Measurements from ENCODE around the gene CDH23.

CDH23 gene

DNA sequence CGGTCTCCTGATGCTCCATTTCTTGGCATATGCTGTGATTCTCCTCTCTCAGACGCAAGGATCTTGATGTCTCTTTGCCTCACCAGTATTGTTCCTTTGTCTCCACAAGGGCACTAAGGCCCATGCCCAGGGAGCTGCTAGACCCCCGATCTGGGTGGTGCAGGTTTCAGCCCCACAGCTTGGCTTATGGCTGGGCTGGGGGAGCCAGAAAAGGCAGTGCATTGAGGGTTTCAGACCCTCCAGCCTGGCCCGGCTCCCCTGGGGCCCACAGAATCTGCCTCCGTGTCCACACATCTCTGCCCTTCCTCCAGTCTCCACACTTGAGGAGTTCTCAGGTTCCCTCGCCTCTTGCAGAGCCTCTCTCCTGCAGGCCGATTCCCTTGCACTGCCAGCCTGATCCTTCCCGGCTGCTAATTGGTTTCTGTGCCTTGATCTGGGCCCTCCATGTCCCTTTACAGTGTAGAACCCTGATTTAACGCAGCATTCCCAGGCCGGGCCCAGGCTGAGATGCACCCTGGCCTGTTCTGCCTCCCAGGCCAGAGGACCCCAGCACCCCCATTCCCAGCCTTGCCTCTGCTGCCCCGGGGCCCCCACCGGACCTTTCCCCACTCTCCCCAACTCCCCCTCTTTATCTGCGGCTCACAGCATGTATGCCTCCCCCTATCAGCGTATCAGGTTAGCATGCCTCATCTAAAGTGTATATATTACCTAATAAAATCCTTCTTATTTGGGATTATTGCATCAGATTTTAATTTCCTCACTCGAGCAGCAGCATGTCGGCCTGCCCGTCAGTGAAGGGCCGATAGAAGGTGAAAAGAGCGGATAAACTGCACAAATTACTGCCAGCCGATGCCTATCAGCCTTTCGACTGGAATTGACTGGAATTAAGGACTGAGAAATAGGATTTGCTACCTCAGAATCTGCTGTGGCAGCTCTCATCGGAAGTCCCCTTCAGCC lies 177.1 kb downstream of the CDH23 start:
- TF ChIP-seq GATA2 (IDR thresholded peaks at IDR 0.05; ENCODE audit: low read depth, low read length), result no peak
- TF ChIP-seq GATA3 (IDR thresholded peaks at IDR 0.05; ENCODE audit: low read depth, low read length), result no peak

DNA sequence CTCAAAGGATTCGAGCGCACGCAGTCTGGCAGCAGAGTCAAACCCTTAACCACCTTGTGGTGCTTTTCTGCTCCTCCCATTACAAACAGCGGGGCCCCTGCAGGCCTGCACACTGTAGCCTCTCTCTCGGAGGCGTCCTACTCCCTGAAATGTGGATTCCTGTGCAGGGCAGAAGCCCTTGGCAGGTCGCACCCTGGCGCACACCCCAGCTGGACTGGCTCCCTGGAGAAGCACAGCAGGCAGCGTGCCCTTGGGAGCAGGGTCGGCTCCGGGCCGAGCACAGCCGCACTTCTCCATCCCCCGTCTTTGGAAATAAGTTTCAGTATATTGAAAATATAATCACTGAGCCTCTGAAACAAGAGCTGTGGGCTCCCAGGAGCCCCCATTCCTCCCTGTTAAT lies 178.7 kb downstream of the CDH23 start:
- no peak for TF ChIP-seq GATA2 (IDR thresholded peaks at IDR 0.05; ENCODE audit: low read depth, low read length)
- no peak for TF ChIP-seq GATA3 (IDR thresholded peaks at IDR 0.05; ENCODE audit: low read depth, low read length)

DNA sequence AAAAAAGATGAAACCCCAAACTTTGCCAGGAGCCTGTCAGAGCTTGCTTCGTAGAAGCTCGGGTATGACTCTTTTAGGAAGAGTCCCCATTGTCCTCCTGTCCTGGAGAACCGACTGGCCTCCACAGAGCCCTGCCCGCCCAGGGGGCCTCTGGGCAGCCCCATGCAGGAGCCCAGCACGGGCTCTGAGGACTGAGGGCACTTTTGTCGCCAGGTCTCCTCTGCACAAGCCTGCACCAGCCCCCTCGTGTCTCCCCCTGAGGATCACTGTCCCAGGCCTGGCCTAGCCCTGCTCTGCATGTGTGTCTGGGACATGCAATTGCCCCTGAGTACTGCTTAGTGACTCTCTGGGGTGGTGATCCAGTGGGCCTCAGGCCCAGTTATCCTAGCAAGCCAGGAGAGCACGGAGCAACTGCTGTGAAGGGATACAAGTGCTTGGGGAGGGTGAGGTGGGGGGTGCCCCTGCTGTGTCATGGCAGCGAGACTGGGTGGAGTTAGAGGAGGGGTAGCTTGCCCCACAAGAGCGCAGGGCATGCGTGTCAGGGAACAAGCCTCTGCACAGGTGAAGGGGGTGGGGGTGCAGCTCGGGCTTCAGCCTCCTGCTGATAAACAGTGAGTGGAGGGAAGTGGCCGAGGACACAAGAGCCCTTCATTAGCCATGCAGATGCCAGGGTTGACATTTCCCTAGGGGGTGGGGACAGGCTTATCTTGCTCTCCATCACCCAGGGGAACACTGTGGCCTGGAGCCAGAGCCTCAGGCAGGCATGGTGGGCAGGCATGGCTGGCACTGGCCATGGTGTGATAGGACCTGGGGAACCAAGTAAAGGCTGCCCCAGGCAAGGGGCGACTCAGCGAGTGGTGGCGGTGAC lies 179.4 kb downstream of the CDH23 start:
- TF ChIP-seq GATA3 (IDR thresholded peaks at IDR 0.05; ENCODE audit: low read depth, low read length), result no peak
- TF ChIP-seq GATA2 (IDR thresholded peaks at IDR 0.05; ENCODE audit: low read depth, low read length), result peak; percentile 82

DNA sequence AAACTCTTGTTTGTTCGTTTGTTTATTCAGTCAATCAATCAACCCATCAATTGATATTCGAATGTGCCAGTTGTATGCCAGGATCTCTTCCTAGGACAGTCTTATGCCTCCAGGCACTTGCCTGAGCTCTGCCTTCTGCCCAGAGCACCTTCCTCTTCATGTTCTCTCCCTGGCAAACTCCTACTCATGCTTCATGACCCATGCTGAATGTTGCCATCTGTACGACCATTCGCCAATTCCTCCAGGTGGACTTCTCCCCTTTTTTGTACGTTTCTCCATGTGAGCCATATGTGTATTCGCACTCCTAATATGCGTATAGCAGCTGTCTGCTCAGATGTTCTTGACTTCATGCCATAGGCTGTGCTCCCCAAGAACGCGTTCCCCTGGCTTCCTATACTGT lies 180.1 kb downstream of the CDH23 start:
- no peak for TF ChIP-seq GATA3 (IDR thresholded peaks at IDR 0.05; ENCODE audit: low read depth, low read length)
- no peak for TF ChIP-seq GATA2 (IDR thresholded peaks at IDR 0.05; ENCODE audit: low read depth, low read length)

DNA sequence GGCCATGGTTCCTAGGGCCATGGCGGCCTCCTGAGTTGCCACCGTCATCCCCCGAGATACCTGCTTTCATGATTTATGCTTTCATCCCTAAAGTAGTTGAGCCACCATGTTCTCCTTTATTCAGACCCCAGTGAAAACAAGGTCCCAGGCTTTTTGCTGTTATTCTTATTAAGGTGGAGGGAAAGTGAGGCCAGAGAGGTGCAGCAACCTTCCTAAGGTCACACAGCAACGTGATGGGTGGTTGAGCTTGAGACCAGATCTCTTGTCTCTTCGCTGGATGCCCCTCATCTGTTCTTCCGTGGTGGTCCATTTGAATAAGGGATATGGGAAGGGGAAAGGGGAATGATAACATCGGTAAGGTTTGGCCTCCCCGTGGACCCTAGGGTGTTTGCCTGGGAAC lies 180.6 kb downstream of the CDH23 start:
- TF ChIP-seq GATA3 (IDR thresholded peaks at IDR 0.05; ENCODE audit: low read depth, low read length) (no peak), GATA2 (IDR thresholded peaks at IDR 0.05; ENCODE audit: low read depth, low read length) (no peak)

DNA sequence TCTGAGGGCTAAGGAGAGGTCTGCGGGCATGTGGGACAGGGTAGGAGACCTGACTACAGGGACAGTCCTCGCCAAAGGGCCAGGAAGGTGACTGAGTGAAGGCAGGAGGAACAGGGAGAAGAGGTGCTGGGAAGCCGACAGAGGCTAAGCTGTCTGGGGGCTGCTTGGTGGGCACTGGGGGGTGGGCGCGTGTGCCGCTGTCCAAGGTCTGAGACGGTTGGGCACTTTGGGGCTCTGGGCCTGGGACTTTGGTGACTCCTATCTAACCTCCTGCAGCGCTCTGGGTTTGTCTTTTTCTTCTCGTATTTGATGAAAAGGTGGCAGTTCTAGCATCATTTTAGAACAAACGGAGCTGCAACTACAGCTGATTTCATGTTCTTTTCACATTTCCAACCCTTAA lies 181.3 kb downstream of the CDH23 start:
- TF ChIP-seq GATA3 (IDR thresholded peaks at IDR 0.05; ENCODE audit: low read depth, low read length), result no peak
- no peak for TF ChIP-seq GATA2 (IDR thresholded peaks at IDR 0.05; ENCODE audit: low read depth, low read length)

DNA sequence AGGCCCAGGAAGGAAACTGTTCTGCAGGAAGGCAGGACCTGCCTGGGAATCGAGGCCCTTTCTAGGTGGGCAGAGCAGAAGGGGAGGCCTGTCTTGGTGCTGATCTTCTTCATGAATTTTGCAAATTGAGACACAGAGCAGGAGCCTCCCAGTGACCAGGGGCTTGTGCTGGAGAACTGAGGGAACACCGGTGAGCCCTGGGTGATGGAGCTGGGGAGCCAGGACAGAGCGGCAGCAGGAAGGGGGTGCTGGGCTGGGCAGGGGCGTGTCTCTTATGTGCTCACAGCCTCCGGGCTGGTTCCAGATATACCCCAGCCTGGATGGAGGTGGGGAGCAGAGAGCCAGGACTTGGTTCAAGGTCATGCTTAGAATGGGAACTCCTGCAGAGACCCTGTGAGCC lies 182.9 kb downstream of the CDH23 start:
- TF ChIP-seq GATA3 (IDR thresholded peaks at IDR 0.05; ENCODE audit: low read depth, low read length), result no peak
- no peak for TF ChIP-seq GATA2 (IDR thresholded peaks at IDR 0.05; ENCODE audit: low read depth, low read length)

DNA sequence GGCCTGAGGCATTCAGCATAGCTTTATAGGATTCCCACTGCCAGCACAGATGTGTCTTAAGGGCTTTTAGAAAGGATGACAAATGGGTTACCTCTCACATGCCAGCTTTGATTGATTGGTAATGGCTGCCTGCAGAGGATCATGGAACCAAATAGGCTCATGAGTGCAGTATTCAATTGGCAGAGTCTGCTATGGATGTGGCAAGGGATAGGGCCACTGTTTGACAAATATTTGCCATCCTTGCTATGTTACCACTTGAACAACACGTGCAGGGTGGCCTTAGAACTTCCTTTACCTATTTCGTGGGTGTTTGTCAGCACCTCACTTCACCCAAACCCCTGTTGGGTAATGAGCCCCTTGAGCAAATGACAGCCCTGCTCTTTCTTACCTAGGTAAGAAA lies 183.7 kb downstream of the CDH23 start:
- no peak for TF ChIP-seq GATA3 (IDR thresholded peaks at IDR 0.05; ENCODE audit: low read depth, low read length)
- no peak for TF ChIP-seq GATA2 (IDR thresholded peaks at IDR 0.05; ENCODE audit: low read depth, low read length)

DNA sequence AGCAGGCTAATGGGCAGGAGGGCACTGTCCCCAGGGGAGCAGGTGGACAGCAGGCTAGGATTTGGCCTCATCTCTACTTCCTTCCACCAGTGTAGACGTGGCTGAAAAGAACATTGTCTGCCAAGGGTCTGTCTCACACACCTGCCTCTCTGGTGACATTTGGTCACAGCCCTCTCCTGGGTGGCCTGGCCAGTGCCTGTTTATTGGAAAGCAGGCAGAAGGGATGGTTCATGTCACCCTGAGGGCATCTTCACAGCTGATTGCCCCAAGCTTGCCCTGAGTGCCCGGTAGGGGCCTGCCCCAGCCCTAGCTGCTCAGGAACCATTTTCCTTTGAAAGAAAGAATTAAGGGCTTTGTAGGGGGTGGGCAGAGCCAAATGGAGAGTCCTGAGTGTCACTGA lies 184.2 kb downstream of the CDH23 start:
- TF ChIP-seq GATA3 (IDR thresholded peaks at IDR 0.05; ENCODE audit: low read depth, low read length) (no peak), GATA2 (IDR thresholded peaks at IDR 0.05; ENCODE audit: low read depth, low read length) (no peak)

DNA sequence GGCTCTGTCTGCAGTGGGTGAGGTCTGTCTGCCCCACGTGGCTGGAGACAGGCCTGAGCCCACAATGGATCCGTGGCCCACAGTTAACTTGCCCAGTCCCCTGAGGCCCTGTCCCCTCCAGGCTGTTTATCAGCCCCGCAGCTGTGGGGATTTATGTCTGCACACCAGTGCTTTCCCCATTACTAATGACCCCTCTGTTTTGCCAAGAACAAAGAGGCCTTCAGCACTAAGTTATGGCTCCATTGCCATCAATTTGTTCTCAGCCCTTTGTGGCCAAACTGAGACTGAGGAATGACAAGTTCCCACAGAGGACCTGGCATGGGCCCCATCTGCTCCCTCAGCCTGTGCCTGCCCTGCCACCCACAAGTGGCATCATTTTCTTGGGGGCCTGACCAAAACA lies 184.7 kb downstream of the CDH23 start:
- no peak for TF ChIP-seq GATA2 (IDR thresholded peaks at IDR 0.05; ENCODE audit: low read depth, low read length)
- no peak for TF ChIP-seq GATA3 (IDR thresholded peaks at IDR 0.05; ENCODE audit: low read depth, low read length)

DNA sequence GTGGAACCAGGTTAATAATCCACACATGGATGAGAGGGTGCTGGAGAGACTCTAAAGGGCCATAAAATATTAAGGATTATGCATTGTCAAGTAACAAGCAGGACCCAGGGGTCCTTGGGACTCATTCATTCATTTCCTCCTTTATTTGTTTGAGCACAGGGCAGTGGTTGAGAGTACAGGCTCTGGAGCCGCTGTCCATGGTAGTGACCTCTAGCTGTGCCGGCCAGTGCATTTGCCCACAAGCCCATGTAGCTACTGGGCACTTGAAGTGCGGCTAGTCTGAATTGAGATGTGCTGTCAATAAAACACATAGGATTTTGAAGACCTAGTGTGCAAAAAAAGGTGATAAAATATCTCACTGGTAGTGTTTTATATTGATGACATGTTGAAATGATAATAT lies 185.3 kb downstream of the CDH23 start:
- TF ChIP-seq GATA3 (IDR thresholded peaks at IDR 0.05; ENCODE audit: low read depth, low read length), result no peak
- TF ChIP-seq GATA2 (IDR thresholded peaks at IDR 0.05; ENCODE audit: low read depth, low read length), result no peak

DNA sequence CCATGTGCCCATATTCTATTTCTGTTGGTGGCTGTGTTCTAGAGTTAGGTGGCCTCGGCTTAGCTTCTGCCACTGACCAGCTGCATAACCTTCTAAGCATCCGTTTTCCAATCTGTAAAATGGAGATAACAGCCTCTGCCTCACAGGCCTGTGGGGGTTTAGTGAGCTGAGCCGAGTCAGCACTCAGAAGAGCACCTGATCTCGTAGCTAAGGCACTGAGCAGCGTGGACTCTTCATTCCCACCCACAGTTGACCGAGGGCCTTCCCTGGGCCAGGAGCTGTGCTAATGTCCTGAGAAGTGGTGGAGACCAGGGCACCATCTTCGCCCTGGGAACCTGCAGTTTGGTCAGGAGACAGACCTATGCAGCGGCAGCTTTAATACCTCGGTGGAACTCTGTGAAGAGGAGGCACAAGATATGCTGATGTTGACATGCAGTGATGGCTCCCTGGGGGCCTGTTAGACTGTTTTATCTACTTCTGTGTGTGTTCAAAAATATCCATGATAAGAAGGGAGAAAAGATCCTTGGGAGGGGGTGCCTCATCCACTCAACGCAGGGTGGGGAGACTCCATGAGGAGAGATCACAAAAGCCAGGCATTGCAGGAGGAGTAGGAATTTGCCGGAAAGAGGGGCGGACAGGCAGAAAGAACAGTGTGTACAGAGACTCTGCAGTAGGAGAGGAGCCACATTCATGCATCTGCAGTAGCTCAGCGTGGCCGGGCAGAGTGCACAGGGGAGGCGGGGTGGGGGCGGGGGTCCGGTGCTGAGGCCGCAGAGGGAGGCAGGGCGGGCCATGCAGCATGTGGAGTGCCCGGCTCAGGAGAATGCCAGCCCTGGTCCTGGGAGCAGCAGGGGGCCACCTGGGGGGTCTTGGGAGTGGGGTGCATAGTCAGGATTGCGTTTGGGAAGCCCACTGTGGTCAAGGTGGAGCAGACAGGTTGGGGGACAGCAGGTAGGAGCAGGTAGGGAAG lies 186.1 kb downstream of the CDH23 start:
- TF ChIP-seq GATA3 (IDR thresholded peaks at IDR 0.05; ENCODE audit: low read depth, low read length) (no peak), GATA2 (IDR thresholded peaks at IDR 0.05; ENCODE audit: low read depth, low read length) (no peak)

DNA sequence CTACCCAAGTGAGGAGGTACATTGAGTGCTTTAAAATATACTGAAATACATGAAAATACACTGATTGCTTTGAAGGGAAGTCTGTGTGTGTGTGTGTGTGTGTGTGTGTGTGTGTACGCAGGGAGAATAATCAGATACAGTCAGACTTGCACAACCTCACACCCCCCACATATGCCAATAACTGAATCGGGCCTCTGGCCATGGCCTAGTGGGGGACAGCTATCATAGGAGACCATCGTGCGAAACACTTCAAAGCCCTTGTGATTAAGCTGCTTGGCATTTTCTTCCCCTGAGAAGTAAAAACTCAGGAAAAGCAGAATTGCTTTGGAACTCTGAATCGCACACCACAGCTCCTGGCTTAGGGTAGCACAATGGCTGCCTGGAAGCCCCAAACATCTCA lies 187.7 kb downstream of the CDH23 start:
- TF ChIP-seq GATA2 (IDR thresholded peaks at IDR 0.05; ENCODE audit: low read depth, low read length) (no peak), GATA3 (IDR thresholded peaks at IDR 0.05; ENCODE audit: low read depth, low read length) (no peak)

Measured in SH-SY5Y (cell line).